SU-DHL-6 (cell line): ENCODE data around the gene TP53I13.
A peak's percentile ranks its signal among the peaks of the same experiment; 100 is the strongest.

ENCODE experiments used
- H2AFZ ChIP-seq: fragments of 200-600 bp; sonication (generic); 2 replicates; pipeline ENCODE4 v1.6.1; 2014; ENCODE audit warnings: low read depth, mild to moderate bottlenecking, moderate library complexity, mixed read lengths, antibody characterized with exemption, low read length; ENCODE audit not compliant: severe bottlenecking
- H3F3A ChIP-seq: fragments of 200-600 bp; shearing (Covaris generic); 2 replicates; pipeline ENCODE4 v1.6.0; 2016; ENCODE audit warnings: antibody characterized with exemption, mild to moderate bottlenecking; ENCODE audit not compliant: insufficient read depth
- H3K27ac ChIP-seq: fragments of 200-600 bp; sonication (generic); 2 replicates; pipeline ENCODE4 v1.5.1; 2016; ENCODE audit warnings: low read depth, mild to moderate bottlenecking, low read length, moderate library complexity, mixed read lengths
- H3K27me3 ChIP-seq: fragments of 200-600 bp; sonication (generic), shearing (Covaris generic); 2 replicates; pipeline ENCODE4 v1.6.0; 2014; ENCODE audit warnings: mild to moderate bottlenecking, low read length
- H3K36me3 ChIP-seq: fragments of 200-600 bp; sonication (generic); 2 replicates; pipeline ENCODE4 v1.6.1; 2014; ENCODE audit warnings: mild to moderate bottlenecking, low read length, mixed read lengths
- H3K4me2 ChIP-seq: fragments of 300-600, 200-600 bp; shearing (Covaris generic), sonication (generic); 2 replicates; pipeline ENCODE4 v1.6.0; 2014; ENCODE audit warnings: low read length, low read depth, mild to moderate bottlenecking; ENCODE audit not compliant: poor library complexity, severe bottlenecking
- H3K4me3 ChIP-seq: fragments of 200-600 bp; sonication (generic); 2 replicates; pipeline ENCODE4 v1.5.1; 2014; ENCODE audit warnings: antibody characterized with exemption, low read length, mild to moderate bottlenecking, mixed read lengths; ENCODE audit not compliant: insufficient read depth, poor library complexity, severe bottlenecking
- H3K79me2 ChIP-seq: fragments of 200-600 bp; sonication (generic); 2 replicates; pipeline ENCODE4 v1.6.1; 2014; ENCODE audit warnings: mild to moderate bottlenecking, low read length, moderate library complexity; ENCODE audit not compliant: insufficient read depth
- H3K9ac ChIP-seq: fragments of 200-600 bp; sonication (generic); 2 replicates; pipeline ENCODE4 v1.7.0; 2014; ENCODE audit warnings: mild to moderate bottlenecking, low read length
- H3K9me2 ChIP-seq: fragments of 200-600 bp; sonication (generic); replicated peaks from 2 replicates; pipeline ENCODE4 v1.6.1; 2014; ENCODE audit warnings: low read length; ENCODE audit not compliant: insufficient read depth
- H3K9me3 ChIP-seq: fragments of 200-600 bp; sonication (generic); 2 replicates; pipeline ENCODE4 v1.6.1; 2014; ENCODE audit warnings: low read length, mixed read lengths; ENCODE audit not compliant: insufficient read depth
- H4K20me1 ChIP-seq: fragments of 200-600 bp; sonication (generic); 2 replicates; pipeline ENCODE4 v1.6.1; 2014; ENCODE audit warnings: low read depth, mild to moderate bottlenecking, antibody characterized with exemption, low read length, moderate library complexity, mixed read lengths
- CTCF ChIP-seq: fragments of 200-600 bp; sonication (generic); IDR thresholded peaks from one replicate; pipeline ENCODE4 v1.5.1; 2017; ENCODE audit warnings: antibody characterized with exemption, mild to moderate bottlenecking, low read length, moderate library complexity; ENCODE audit not compliant: insufficient read depth, poor library complexity, severe bottlenecking
- EZH2phosphoT487 ChIP-seq: fragments of 200-600 bp; sonication (generic), shearing (Covaris generic); conservative IDR thresholded peaks from 2 replicates; pipeline ENCODE4 v1.6.1; 2018; ENCODE audit warnings: mild to moderate bottlenecking, antibody characterized with exemption, low read length, moderate library complexity, mixed read lengths

Gene TP53I13

DNA sequence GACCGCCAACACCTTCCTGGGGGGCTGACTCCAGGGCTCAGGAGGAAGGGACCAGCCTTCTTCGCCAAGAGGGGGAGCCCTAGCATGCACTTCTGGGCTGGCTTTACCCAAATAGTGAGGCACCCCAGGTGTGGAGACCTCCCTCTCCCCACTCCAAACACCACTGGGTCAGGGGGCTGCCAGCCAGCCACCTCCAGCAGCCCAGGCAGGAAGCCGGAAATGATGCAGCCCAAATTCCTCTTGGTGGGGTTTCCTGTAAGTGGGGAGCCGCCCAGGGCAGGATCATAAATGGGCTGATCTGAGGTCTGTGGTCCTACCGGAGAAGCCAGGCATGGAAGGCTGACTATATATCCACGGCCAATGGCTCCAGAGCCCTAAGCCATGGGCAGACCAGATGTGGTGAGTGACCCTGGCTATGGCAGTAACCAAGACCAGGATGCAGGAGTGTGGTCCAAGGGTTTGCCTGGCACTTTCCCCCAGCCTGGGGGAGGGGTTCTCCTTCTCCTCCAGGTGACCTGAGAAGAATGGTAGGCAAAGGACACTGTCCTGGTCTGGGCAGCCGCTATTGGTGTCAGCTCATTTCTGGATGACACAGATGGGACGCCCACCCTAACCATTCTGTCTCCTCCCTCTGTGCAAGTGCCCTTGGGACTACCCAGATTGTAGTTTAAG lies 16.7 kb downstream of the TP53I13 start:
- peak overlapping the region; percentile 34 for H3K9ac ChIP-seq
- TF ChIP-seq CTCF (peak; percentile 55), EZH2phosphoT487 (no peak)
- no peak overlapping the region for H2AFZ ChIP-seq
- peaks cover 57% of the 10 kb centered on the region for H3K79me2 ChIP-seq
- H3K27me3 ChIP-seq, result no peaks in the 10 kb centered on the region
- H3F3A ChIP-seq, result peaks cover 3% of the 10 kb centered on the region; the same call in 1 of the 2 replicates
- H3K27ac ChIP-seq, result peak overlapping the region; percentile 22; the same call in 1 of the 2 replicates
- no peaks in the 10 kb centered on the region for H4K20me1 ChIP-seq
- H3K36me3 ChIP-seq, result no peaks in the 10 kb centered on the region
- no peaks in the 10 kb centered on the region for H3K9me3 ChIP-seq
- no peak overlapping the region for H3K4me3 ChIP-seq
- peak overlapping the region; percentile 40 for H3K4me2 ChIP-seq
- H3K9me2 ChIP-seq, result no peaks in the 10 kb centered on the region

DNA sequence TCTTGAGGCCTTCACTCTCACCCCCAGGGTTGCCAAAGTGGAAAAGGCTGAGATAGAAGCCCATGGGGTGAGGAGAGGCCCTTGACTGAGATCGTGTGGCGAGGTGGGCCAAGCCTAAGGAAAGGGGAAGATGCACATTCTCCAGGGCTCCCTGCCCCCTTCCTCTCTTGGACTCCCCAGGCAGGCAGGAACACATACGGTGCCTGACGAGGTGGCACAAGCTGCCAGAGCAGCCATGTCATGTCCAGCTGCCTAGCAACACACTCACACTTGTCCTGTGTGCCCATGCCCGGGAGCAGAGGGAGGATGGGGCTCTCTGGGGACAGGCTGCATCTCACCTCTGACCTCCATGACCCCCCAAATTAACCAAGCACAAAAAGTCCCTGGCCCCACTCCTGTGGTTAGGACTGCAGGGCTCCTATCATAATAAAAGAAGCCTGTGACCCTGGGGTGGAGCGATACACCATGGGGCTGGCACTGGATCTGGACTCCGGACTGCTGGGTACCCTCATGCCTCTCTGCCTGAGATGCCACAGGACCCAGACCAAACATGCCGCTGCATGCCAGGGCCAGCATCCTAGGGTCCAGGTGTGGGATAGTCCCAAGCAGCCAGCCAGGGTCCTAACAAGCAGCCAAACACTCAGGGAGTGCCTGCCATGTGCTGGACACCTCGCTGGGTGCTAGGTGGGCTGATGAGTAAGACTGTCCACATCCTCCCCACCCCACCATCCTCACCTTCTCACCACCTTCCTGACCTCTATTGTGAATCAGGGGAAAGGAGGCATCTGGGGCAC lies 18.4 kb downstream of the TP53I13 start:
- peaks cover 57% of the 10 kb centered on the region for H3K79me2 ChIP-seq
- H3K27me3 ChIP-seq, result no peaks in the 10 kb centered on the region

GRCh38 chr17:29587591-29587990 lies 19.1 kb downstream of the TP53I13 start:
- no peaks in the 10 kb centered on the region for H3K27me3 ChIP-seq
- no peak overlapping the region for H2AFZ ChIP-seq
- peak overlapping the region; percentile 81 for H3K4me3 ChIP-seq
- H3K9me3 ChIP-seq, result no peaks in the 10 kb centered on the region
- H3K36me3 ChIP-seq, result no peaks in the 10 kb centered on the region
- H3K79me2 ChIP-seq, result peaks cover 57% of the 10 kb centered on the region
- peak overlapping the region; percentile 88 for H3K9ac ChIP-seq
- peaks cover 25% of the 10 kb centered on the region for H3F3A ChIP-seq
- peak overlapping the region; percentile 89 for H3K4me2 ChIP-seq
- TF ChIP-seq EZH2phosphoT487, result no peak
- peak overlapping the region; percentile 53 for H3K27ac ChIP-seq
- no peaks in the 10 kb centered on the region for H4K20me1 ChIP-seq
- H3K9me2 ChIP-seq, result no peaks in the 10 kb centered on the region

More for the DNA sequence above, 18.4 kb downstream of the TP53I13 start:
- H3K9ac ChIP-seq, result peak overlapping the region; percentile 88; the same call in 1 of the 2 replicates
- peaks cover 18% of the 10 kb centered on the region for H3F3A ChIP-seq
- H3K27ac ChIP-seq, result peak overlapping the region; percentile 27; the same call in 1 of the 2 replicates
- H3K4me3 ChIP-seq, result no peak overlapping the region
- no peaks in the 10 kb centered on the region for H3K36me3 ChIP-seq
- no peak overlapping the region for H2AFZ ChIP-seq
- H3K9me2 ChIP-seq, result no peaks in the 10 kb centered on the region
- H3K4me2 ChIP-seq, result peak overlapping the region; percentile 89
- TF ChIP-seq CTCF, result no peak
- TF ChIP-seq EZH2phosphoT487, result no peak
- H4K20me1 ChIP-seq, result no peaks in the 10 kb centered on the region
- H3K9me3 ChIP-seq, result no peaks in the 10 kb centered on the region
